Endothelial cell of umbilical vein (primary cell): ENCODE data around the gene MICAL3. TPM values are rescaled to one million over a fixed set of nuclear protein-coding genes. Genes with fewer than 3 reads are reported as not detected.

Experiments used
- BruUV-seq: library from RNA; stranded (reverse); fragments of 400-500 nt; replicated peaks from 2 replicates; lab custom pipeline; 2021; lab: Mats Ljungman, UMichigan
- CTCF ChIA-PET: fragments of 300-600, 350-600 bp; sonication (Branson Sonifier 250); formaldehyde crosslinking; loops from one replicate; lab custom pipeline; 2021; ENCODE audit warnings: antibody characterized with exemption, inconsistent platforms; lab: Charles Lee
- POLR2A ChIA-PET: fragments of 300-600, 350-600 bp; sonication (Branson Sonifier 250); formaldehyde crosslinking; loops from one replicate; lab custom pipeline; 2021; ENCODE audit warnings: antibody characterized with exemption, inconsistent platforms; lab: Charles Lee
- DNase-seq: peaks from one replicate; pipeline ENCODE4 v3.0.0-alpha.2; 2011; ENCODE audit warnings: low read depth, low spot score
- FAIRE-seq: peaks from 2 replicates; lab custom pipeline; 2011; peaks lifted over from hg19 to GRCh38; lab: Jason Lieb, UNC
- H2AFZ ChIP-seq: 2 replicates; pipeline ENCODE4 v1.6.0; 2012; ENCODE audit warnings: low read depth, low read length, control low read depth, inconsistent platforms
- H3K27ac ChIP-seq: 2 replicates; pipeline ENCODE4 v1.5.1; 2011; ENCODE audit warnings: low read depth, mild to moderate bottlenecking, control low read depth, low read length, moderate library complexity; ENCODE audit not compliant: insufficient read depth
- H3K27me3 ChIP-seq, 2 experiments: 2 replicates each; pipeline versions ENCODE4 v1.6.0 to v1.6.1; 2011; ENCODE audit warnings: low read length in 2 of 2, mixed read lengths in 1 of 2; ENCODE audit not compliant: control insufficient read depth in 2 of 2, insufficient read depth in 2 of 2
- H3K36me3 ChIP-seq, 2 experiments: 2 replicates in 1 of 2; 3 replicates in 1 of 2; pipeline ENCODE4 v1.5.1; 2011; ENCODE audit warnings: low read length in 2 of 2, mild to moderate bottlenecking in 1 of 2, moderate library complexity in 1 of 2; ENCODE audit not compliant: control insufficient read depth in 2 of 2, insufficient read depth in 2 of 2; ENCODE audit errors: extremely low read depth in 1 of 2
- H3K4me1 ChIP-seq: 3 replicates; pipeline ENCODE4 v1.5.1; 2011; ENCODE audit warnings: mild to moderate bottlenecking, low read length; ENCODE audit not compliant: control insufficient read depth, insufficient read depth; ENCODE audit errors: extremely low read depth
- H3K4me2 ChIP-seq: 2 replicates; pipeline ENCODE4 v1.6.1; 2011; ENCODE audit warnings: low read length, control low read depth, mixed read lengths; ENCODE audit not compliant: insufficient read depth
- H3K4me3 ChIP-seq, 3 experiments: fragments of 200-600 bp in 1 of 3; sonication (generic), shearing (Covaris generic) in 1 of 3; replicated peaks in 1 of 3; 2 replicates each; pipeline ENCODE4 v1.5.1; 2011 to 2016; ENCODE audit warnings: control low read depth in 3 of 3, low read length in 3 of 3, mild to moderate bottlenecking in 2 of 3, inconsistent platforms in 1 of 3, low read depth in 1 of 3, moderate library complexity in 1 of 3; ENCODE audit not compliant: insufficient read depth in 1 of 3
- H3K79me2 ChIP-seq: 2 replicates; pipeline ENCODE4 v1.6.0; 2012; ENCODE audit warnings: low read length, inconsistent platforms; ENCODE audit not compliant: control insufficient read depth, insufficient read depth
- H3K9ac ChIP-seq: replicated peaks from 2 replicates; pipeline ENCODE3; 2011; ENCODE audit warnings: low read length, control low read depth; ENCODE audit not compliant: insufficient read depth; ENCODE audit errors: extremely low read depth
- H3K9me1 ChIP-seq: replicated peaks from 3 replicates; pipeline ENCODE4 v1.6.0; 2011; ENCODE audit warnings: mild to moderate bottlenecking, low read length; ENCODE audit not compliant: control insufficient read depth, insufficient read depth; ENCODE audit errors: extremely low read depth
- H3K9me3 ChIP-seq: replicated peaks from 2 replicates; pipeline ENCODE4 v1.5.1; 2012; ENCODE audit warnings: low read length, inconsistent platforms; ENCODE audit not compliant: control insufficient read depth, insufficient read depth
- H4K20me1 ChIP-seq: replicated peaks from 2 replicates; pipeline ENCODE3; 2011; ENCODE audit warnings: mild to moderate bottlenecking, low read length; ENCODE audit not compliant: control insufficient read depth, insufficient read depth; ENCODE audit errors: extremely low read depth
- CTCF ChIP-seq, 2 donors: IDR thresholded peaks; 1 replicate in 1 of 2; 2 replicates in 1 of 2; pipeline ENCODE4 v1.5.1; 2011; ENCODE audit warnings: low read length in 2 of 2, mild to moderate bottlenecking in 2 of 2, moderate library complexity in 2 of 2, control low read depth in 1 of 2, inconsistent platforms in 1 of 2, low read depth in 1 of 2; ENCODE audit not compliant: insufficient read depth in 1 of 2; ENCODE audit errors: extremely low read depth in 1 of 2
- EZH2 ChIP-seq: IDR thresholded peaks from 2 replicates; pipeline ENCODE4 v1.6.1; 2012; ENCODE audit warnings: borderline replicate concordance, low read depth, mild to moderate bottlenecking, moderate library complexity, low read length, inconsistent platforms; ENCODE audit not compliant: severe bottlenecking
- FOS ChIP-seq: IDR thresholded peaks from 2 replicates; pipeline ENCODE4 v1.6.1; 2011; ENCODE audit warnings: mild to moderate bottlenecking, low read length, moderate library complexity, borderline replicate concordance; ENCODE audit not compliant: insufficient read depth
- GATA2 ChIP-seq: IDR thresholded peaks from 2 replicates; pipeline ENCODE4 v1.7.0; 2011; ENCODE audit warnings: low read depth, mild to moderate bottlenecking, moderate library complexity, mixed read lengths, low read length; ENCODE audit not compliant: insufficient read length, insufficient read depth
- JUN ChIP-seq: IDR thresholded peaks from 2 replicates; pipeline ENCODE4 v1.6.1; 2011; ENCODE audit warnings: borderline replicate concordance, low read depth; ENCODE audit not compliant: insufficient read length, insufficient read depth
- MAX ChIP-seq: IDR thresholded peaks from 2 replicates; pipeline ENCODE4 v1.6.1; 2011; ENCODE audit not compliant: insufficient read depth, insufficient read length
- MYC ChIP-seq: IDR thresholded peaks from one replicate; pipeline ENCODE4 v1.6.1; 2011; ENCODE audit warnings: mild to moderate bottlenecking, low read depth, low read length
- POLR2A ChIP-seq: IDR thresholded peaks from 2 replicates; pipeline ENCODE4 v1.6.1; 2012; ENCODE audit warnings: low read depth, mild to moderate bottlenecking, control low read depth, low read length
- POLR2AphosphoS5 ChIP-seq: IDR thresholded peaks from 2 replicates; pipeline ENCODE4 v1.6.1; 2012; ENCODE audit warnings: low read depth, mild to moderate bottlenecking, control low read depth, low read length, moderate library complexity; ENCODE audit not compliant: insufficient read depth
- dilution Hi-C: fragments of 300-500 bp; cut with MboI; formaldehyde crosslinking; loops from one replicate; pipeline ENCODE4 v1.15.0; 2019; ENCODE audit warnings: low sequenced_read_pairs; ENCODE audit not compliant: extremely low pct_ligation_motif_present
- intact Hi-C: fragments of 100-400 bp; cut with micrococcal nuclease; formaldehyde crosslinking; loops from one replicate; pipeline ENCODE4 v1.10.0; 2022
- polyA plus RNA-seq, 4 experiments: library from polyadenylated mRNA; depleted of rRNA in 3 of 4; stranded (reverse) in 3 of 4; unstranded in 1 of 4; fragments of >200 nt; gene quantifications; 2 replicates each; pipeline versions ENCODE4 v1.2.1 to v1.2.3, GENCODE V29; 2011 to 2012; ENCODE audit warnings: missing spikeins in 1 of 4
- total RNA-seq: library from RNA; stranded (reverse); gene quantifications from 2 replicates; pipeline ENCODE4 v1.2.3, GENCODE V29; 2021

Gene MICAL3
- total and polyA plus RNA-seq, 2 donors (not counting 3 experiments of a cell fraction or from before 2014, with no cell fraction given) = 14.5 to 63.7 TPM

GRCh38 chr22:17869285-17870096 is 154.9 kb downstream of the MICAL3 start:
- intact Hi-C loops = no loop called here
- CTCF ChIA-PET = interaction anchor here (0.9 to 1.4 kb wide), 2 partner anchors 19 to 207 kb away, joined by 3 to 6 read pairs; no protein-coding TSS in a partner anchor
- TF ChIP-seq FOS (no peak), CTCF (IDR thresholded peaks at IDR 0.05; ENCODE audit: extremely low read depth in 1 of 2, insufficient read depth in 1 of 2, low read depth in 1 of 2, low read length in 2 of 2) (no peak), EZH2 (no peak), POLR2AphosphoS5 (no peak), POLR2A (no peak), MYC (no peak), GATA2 (no peak), JUN (no peak), MAX (no peak)

More at GRCh38 chr22:17869285-17870096, 154.9 kb downstream of the MICAL3 start:
- Histone ChIP-seq H3K9ac (no peak overlapping the region), H3K79me2 (no peaks in the 10 kb centered on the region), H4K20me1 (no peaks in the 10 kb centered on the region), H3K36me3 (peaks cover 5 to 23% of the 10 kb centered on the region in 2 experiments), H3K4me1 (no peaks in the 10 kb centered on the region), H3K4me3 (no peak overlapping the region), H3K9me1 (no peaks in the 10 kb centered on the region), H3K27me3 (no peaks in the 10 kb centered on the region), H2AFZ (no peak overlapping the region), H3K9me3 (no peaks in the 10 kb centered on the region), H3K4me2 (no peak overlapping the region), H3K27ac (no peak overlapping the region)
- BruUV-seq = no TSS peak
- no peak for DNase-seq
- dilution Hi-C loops = no loop called here
- FAIRE-seq = no peak
- POLR2A ChIA-PET = no interaction called here
